ENCODE data around the gene NLN. TPM values are rescaled to one million over a fixed set of nuclear protein-coding genes. Genes with fewer than 3 reads are reported as not detected.
"Not testable (repeated sequence)": the region's sequence is repeated elsewhere in the genome, so short reads cannot be mapped to it uniquely, and the experiment has no call there.

NLN gene
- total RNA-seq: 10 to 100 TPM in 2 of 9 donors, 1 to 10 TPM in 7; 4.3 to 14.1 (median 8.4) TPM
- polyA plus RNA-seq: 10 to 100 TPM in 1 of 3 donors, 1 to 10 TPM in 1, under 1 TPM in 1; 0.77 to 13.7 (median 2.0) TPM
- long read RNA-seq, donor 1, full-length matches to known transcripts: 3 of 3 reads
- long read RNA-seq, donor 1, partial matches to known transcripts: 0 of 3 reads
- long read RNA-seq, donor 1, other reads (novel, unspliced or antisense): 0 of 3 reads
- long read RNA-seq, donor 2: 0 reads
- long read RNA-seq, donor 3, full-length matches to known transcripts: 2 of 2 reads
- long read RNA-seq, donor 3, partial matches to known transcripts: 0 of 2 reads
- long read RNA-seq, donor 3, other reads (novel, unspliced or antisense): 0 of 2 reads
- long read RNA-seq, donor 4, full-length matches to known transcripts: 1 of 1 reads
- long read RNA-seq, donor 4, partial matches to known transcripts: 0 of 1 reads
- long read RNA-seq, donor 4, other reads (novel, unspliced or antisense): 0 of 1 reads
- long read RNA-seq, donor 5, full-length matches to known transcripts: 10 of 14 reads
- long read RNA-seq, donor 5, partial matches to known transcripts: 0 of 14 reads
- long read RNA-seq, donor 5, other reads (novel, unspliced or antisense): 4 of 14 reads
- long read RNA-seq, donor 6: 0 reads
- long read RNA-seq, donor 7, full-length matches to known transcripts: 1 of 1 reads
- long read RNA-seq, donor 7, partial matches to known transcripts: 0 of 1 reads
- long read RNA-seq, donor 7, other reads (novel, unspliced or antisense): 0 of 1 reads
- long read RNA-seq, donor 8, full-length matches to known transcripts: 2 of 2 reads
- long read RNA-seq, donor 8, partial matches to known transcripts: 0 of 2 reads
- long read RNA-seq, donor 8, other reads (novel, unspliced or antisense): 0 of 2 reads
- long read RNA-seq, donor 9: 0 reads
- long read RNA-seq, donor 10, full-length matches to known transcripts: 2 of 2 reads
- long read RNA-seq, donor 10, partial matches to known transcripts: 0 of 2 reads
- long read RNA-seq, donor 10, other reads (novel, unspliced or antisense): 0 of 2 reads

DNA sequence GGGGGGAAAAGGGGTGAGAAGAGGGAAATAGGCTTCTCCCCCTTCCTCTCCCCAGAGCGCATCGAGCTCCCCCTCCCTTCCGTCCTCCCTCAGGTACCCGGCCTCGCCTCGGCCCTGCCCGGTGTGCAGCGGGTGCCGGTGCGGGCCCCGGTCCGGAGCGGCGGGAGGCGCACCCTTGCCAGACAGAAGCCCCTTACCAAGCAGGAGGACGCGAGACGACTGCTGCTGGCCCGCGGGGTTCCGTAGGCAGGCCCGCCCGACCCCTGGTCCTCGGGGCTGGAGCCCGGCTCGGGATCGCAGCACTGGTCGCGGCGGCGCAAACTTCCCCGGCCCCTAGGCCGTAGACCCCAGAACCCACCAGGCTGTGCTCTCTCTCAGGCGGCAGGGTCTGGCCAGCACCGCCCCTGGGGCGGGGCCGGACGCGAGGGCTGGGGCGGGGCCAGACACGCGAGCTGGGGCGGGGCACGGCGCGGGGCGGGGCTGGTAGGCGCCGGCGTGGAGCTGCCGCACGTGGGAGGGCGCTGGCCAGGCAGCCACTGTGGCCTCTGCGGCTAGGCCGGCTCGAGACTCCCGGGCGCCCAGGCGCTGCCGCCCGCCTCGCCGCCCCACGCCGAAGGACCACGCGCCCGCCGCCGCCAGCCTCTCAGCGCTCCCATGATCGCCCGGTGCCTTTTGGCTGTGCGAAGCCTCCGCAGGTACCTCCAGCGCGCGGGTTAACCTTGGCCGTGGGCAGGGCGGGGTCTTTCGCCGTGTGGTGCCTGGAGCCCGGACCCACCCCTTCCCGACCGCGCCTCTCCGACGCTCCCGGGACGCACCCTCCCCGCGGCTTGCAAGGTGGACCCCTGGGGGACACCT is at the start of gene NLN, which contains the start of gene SGTB:
TSS of gene NLN (plus strand) at position 486 of the 855 bp plus-strand sequence. CDS start at position 655, 169 bp downstream.
TSS of gene SGTB (minus strand) at position 390 of the 855 bp plus-strand sequence. CDS start 1,302 bp downstream, outside the sequence.
- Histone ChIP-seq H3K27ac (peak within 1 kb of the TSS in 3 of 5 donors; percentile 63 to 71 (median 66)), H3K4me3 (peak within 1 kb of the TSS; percentile 58 to 93 (median 84)), H3K27me3 (no peaks in the 10 kb centered on the region), H3K36me3 (replicated peaks in 1 of 2) (no peaks in the 10 kb centered on the region), H3K9me3 (replicated peaks in 1 of 3) (no peaks in the 10 kb centered on the region), H3K4me1 (replicated peaks in 1 of 2) (peaks cover 6 to 11% of the 10 kb centered on the region in 2 donors)
- DNase-seq: peak; percentile 70 to 86 (median 82)
- intact Hi-C loops (cut with DNase I): no loop called here
- 0 to 1% (median 0%) methylated on average over 2 to 92 of the region's 92 CpGs for whole genome bisulfite sequencing, 4 donors
- peak in 1 of 2 donors; percentile 64 for TF ChIP-seq POLR2A (IDR thresholded peaks at IDR 0.05)
- no peak for TF ChIP-seq CTCF (IDR thresholded peaks at IDR 0.05)

DNA sequence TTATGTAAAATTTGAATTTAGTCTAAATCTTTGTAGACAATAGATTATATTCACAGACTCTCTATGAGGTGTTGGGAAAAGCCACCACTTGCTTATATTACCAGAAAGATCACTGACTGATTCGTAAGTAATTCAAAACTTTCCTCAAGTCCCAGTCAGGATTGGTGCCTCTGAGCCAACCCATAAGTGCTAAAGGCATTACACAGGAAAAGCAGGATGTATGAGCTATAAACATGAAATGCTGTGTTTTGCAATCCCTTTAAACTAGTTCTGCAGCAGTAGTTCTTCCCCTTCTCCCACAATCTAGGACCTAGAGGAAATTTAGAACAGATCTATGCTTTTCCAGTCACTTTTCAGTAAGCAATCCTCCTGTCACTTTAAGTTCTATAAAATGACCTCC is 49.2 kb upstream of the NLN start:
- Histone ChIP-seq H3K27ac (no peak overlapping the region), H3K9me3 (replicated peaks in 1 of 3) (no peaks in the 10 kb centered on the region), H3K4me3 (no peak overlapping the region), H3K36me3 (replicated peaks in 1 of 2) (peaks cover 0 to 6% of the 10 kb centered on the region in 2 donors), H3K4me1 (replicated peaks in 1 of 2) (peaks cover 0 to 8% of the 10 kb centered on the region in 2 donors), H3K27me3 (no peaks in the 10 kb centered on the region)
- no peak for DNase-seq
- no peak for TF ChIP-seq CTCF (IDR thresholded peaks at IDR 0.05)
- no peak for TF ChIP-seq POLR2A (IDR thresholded peaks at IDR 0.05)
- intact Hi-C loops (cut with DNase I): no loop called here
- WGBS, 4 donors: 73 to 95% (median 82%) methylated on average over 1 of the region's 1 CpG

- TF ChIP-seq POLR2A (IDR thresholded peaks at IDR 0.05) (no peak), CTCF (IDR thresholded peaks at IDR 0.05) (no peak)
- H3K27ac ChIP-seq: no peak overlapping the region
- H3K4me1 ChIP-seq (replicated peaks in 1 of 2): peaks cover 0 to 8% of the 10 kb centered on the region in 2 donors
- H3K4me3 ChIP-seq: no peak overlapping the region
- H3K9me3 ChIP-seq (replicated peaks in 1 of 3): no peaks in the 10 kb centered on the region
- H3K36me3 ChIP-seq (replicated peaks in 1 of 2): peaks cover 0 to 6% of the 10 kb centered on the region in 2 donors
- DNase-seq: no peak
- H3K27me3 ChIP-seq: no peaks in the 10 kb centered on the region
- intact Hi-C loops (cut with DNase I): no loop called here
These were observed 47.3 kb upstream of the NLN start for GRCh38 chr5:65674749-65675148.

DNA sequence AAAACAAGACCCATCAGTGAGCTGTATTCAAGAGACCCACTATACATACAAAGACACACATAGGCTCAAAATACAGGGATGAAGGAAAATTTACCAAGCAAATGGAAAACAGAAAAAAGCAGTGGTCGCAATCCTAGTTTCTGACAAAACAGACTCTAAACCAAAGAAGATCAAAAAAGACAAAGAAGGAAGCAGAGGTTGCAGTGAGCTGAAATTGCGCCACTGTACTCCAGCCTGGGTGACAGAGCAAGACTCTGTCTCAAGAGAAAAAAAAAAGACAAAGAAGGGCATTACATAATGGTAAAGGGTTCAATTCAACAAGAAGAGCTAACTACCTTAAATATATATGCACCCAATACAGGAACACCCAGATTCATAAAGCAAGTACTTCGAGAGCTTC is 45.9 kb upstream of the NLN start:
- H3K36me3 ChIP-seq (replicated peaks in 1 of 2); H3K4me3 ChIP-seq; H3K27me3 ChIP-seq; H3K4me1 ChIP-seq (replicated peaks in 1 of 2); H3K9me3 ChIP-seq (replicated peaks in 1 of 3); H3K27ac ChIP-seq; DNase-seq; intact Hi-C loops (cut with DNase I): not testable (repeated sequence)
- WGBS, 4 donors: 84 to 93% (median 90%) methylated on average over 3 of the region's 3 CpGs

Data from adrenal gland (tissue), 19 donors.